PFSK-1 (cell line): ENCODE data around the gene TBCE.

Experiments
- FOXP2 ChIP-seq: optimal IDR thresholded peaks from 2 replicates; pipeline ENCODE3; 2011; ENCODE audit warnings: borderline replicate concordance, control low read depth, inconsistent platforms; ENCODE audit not compliant: insufficient read depth; ENCODE audit errors: extremely low read length, extremely low read depth
- POLR2AphosphoS5 ChIP-seq: IDR thresholded peaks from 2 replicates; pipeline ENCODE4 v1.6.1; 2012; ENCODE audit warnings: low read depth, mild to moderate bottlenecking, control low read depth, low read length, moderate library complexity
- SIN3A ChIP-seq: IDR thresholded peaks from 2 replicates; pipeline ENCODE4 v1.6.1; 2012; ENCODE audit warnings: mild to moderate bottlenecking, low read length, moderate library complexity, borderline replicate concordance; ENCODE audit not compliant: insufficient read depth
- TAF1 ChIP-seq: IDR thresholded peaks from 2 replicates; pipeline ENCODE4 v1.6.1; 2012; ENCODE audit warnings: low read length, control low read depth, borderline replicate concordance; ENCODE audit not compliant: insufficient read depth
- TF ChIP-seq, protein P1 (sequence below), 2 experiments: IDR thresholded peaks; 2 replicates each; pipeline versions ENCODE4 v1.6.1 to v1.8.0; 2011 to 2012; ENCODE audit warnings: low read depth in 2 of 2, low read length in 2 of 2, control low read depth in 1 of 2, inconsistent platforms in 1 of 2, mild to moderate bottlenecking in 1 of 2, moderate library complexity in 1 of 2; ENCODE audit not compliant: insufficient read depth in 1 of 2

TBCE gene

DNA sequence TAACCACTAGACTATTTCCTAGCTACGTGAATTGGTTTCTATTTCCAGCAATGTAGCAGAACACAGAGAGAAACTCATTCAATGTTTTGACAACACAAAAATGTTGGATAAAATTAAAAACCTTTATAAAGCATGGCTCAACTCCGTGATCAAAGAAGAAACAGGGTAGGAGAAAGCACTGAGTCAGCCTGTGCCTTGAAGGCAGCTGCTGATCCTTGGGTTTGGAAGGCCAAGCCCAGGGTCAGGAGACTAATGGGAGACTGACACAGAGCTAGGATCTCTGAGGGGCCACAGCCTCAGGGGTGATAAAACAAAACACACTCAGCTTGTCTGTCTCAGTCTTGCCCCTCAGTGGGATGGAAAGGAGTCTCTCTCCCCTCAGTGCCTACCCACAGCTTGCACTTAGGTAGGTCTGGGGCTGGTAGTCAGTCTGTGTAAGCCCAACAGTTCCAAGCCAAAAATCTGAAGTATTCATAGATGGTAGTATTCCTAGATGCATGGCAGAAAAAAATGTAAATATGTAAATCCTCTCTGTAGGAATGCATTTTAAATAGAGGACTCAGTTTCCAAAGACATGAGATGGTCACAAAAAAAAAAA is 83.8 kb downstream of the TBCE start:
- TF ChIP-seq SIN3A (no peak), POLR2AphosphoS5 (no peak), FOXP2 (no peak), TAF1 (no peak)
- TF ChIP-seq, protein P1, sequence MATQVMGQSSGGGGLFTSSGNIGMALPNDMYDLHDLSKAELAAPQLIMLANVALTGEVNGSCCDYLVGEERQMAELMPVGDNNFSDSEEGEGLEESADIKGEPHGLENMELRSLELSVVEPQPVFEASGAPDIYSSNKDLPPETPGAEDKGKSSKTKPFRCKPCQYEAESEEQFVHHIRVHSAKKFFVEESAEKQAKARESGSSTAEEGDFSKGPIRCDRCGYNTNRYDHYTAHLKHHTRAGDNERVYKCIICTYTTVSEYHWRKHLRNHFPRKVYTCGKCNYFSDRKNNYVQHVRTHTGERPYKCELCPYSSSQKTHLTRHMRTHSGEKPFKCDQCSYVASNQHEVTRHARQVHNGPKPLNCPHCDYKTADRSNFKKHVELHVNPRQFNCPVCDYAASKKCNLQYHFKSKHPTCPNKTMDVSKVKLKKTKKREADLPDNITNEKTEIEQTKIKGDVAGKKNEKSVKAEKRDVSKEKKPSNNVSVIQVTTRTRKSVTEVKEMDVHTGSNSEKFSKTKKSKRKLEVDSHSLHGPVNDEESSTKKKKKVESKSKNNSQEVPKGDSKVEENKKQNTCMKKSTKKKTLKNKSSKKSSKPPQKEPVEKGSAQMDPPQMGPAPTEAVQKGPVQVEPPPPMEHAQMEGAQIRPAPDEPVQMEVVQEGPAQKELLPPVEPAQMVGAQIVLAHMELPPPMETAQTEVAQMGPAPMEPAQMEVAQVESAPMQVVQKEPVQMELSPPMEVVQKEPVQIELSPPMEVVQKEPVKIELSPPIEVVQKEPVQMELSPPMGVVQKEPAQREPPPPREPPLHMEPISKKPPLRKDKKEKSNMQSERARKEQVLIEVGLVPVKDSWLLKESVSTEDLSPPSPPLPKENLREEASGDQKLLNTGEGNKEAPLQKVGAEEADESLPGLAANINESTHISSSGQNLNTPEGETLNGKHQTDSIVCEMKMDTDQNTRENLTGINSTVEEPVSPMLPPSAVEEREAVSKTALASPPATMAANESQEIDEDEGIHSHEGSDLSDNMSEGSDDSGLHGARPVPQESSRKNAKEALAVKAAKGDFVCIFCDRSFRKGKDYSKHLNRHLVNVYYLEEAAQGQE (IDR thresholded peaks at IDR 0.05; ENCODE audit: insufficient read depth in 1 of 2, low read depth in 2 of 2, low read length in 2 of 2): no peak

DNA sequence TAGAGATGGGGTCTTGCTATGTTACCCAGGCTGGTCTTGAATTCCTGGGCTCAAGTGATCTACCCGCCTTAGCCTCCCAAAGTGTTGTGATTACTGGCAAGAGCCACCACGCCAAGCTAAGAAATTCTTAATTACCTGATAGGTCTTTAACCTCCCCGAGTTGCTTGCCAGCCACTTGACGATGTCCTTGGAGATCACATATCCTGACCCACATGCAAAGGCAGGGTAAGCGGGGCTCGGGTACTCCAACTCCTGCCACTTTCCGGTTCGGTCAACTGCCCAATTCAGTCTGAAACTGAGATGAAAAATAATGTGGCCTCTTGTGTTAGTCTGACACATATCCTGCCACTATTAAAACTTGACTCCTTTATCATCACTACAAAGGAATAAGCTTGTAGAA is 86.8 kb downstream of the TBCE start:
- TF ChIP-seq, protein P1 (IDR thresholded peaks at IDR 0.05; ENCODE audit: insufficient read depth in 1 of 2, low read depth in 2 of 2, low read length in 2 of 2): no peak
- TF ChIP-seq TAF1: no peak
- TF ChIP-seq FOXP2: no peak
- TF ChIP-seq POLR2AphosphoS5: no peak
- TF ChIP-seq SIN3A: no peak

DNA sequence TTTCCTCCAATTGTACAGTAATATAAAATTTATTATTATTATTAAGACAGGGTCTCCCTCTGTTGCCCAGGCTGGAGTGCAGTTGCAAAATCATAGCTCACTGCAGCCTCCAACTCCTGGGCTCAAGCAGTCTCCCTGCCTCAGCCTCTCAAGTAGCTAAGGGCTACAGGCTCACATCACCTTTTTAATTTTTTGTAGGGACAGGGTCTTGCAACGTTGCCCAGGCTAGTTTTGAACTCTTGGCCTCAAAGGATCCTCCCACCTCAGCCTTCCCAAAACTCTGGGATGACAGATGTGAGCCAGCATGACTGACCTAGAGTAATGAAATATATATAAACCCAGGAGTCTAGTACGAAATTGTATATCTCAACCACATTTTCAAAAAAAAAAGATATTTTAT is 87.9 kb downstream of the TBCE start:
- TF ChIP-seq FOXP2: no peak
- TF ChIP-seq, protein P1 (IDR thresholded peaks at IDR 0.05; ENCODE audit: insufficient read depth in 1 of 2, low read depth in 2 of 2, low read length in 2 of 2): no peak
- TF ChIP-seq SIN3A: no peak
- TF ChIP-seq POLR2AphosphoS5: no peak
- no peak for TF ChIP-seq TAF1

DNA sequence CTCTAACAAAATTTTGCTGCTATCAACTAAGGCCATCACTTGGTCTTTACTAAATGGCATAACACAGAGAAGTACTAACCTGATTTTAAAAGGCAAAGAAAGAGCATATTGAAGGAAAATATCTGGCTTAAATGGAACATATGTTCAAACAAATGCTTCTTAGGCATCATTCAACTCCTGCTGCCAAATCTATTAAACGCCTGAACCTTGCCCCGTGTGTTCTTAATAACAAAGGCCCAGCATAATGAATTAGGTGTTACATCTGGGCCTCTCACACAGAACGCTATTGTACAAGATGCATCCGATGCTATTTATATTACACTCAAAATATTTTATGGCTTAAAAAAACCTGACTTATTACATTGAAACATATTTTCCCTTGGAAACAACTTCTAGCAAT is 88.6 kb downstream of the TBCE start:
- TF ChIP-seq TAF1: no peak
- no peak for TF ChIP-seq SIN3A
- TF ChIP-seq POLR2AphosphoS5: no peak
- TF ChIP-seq, protein P1 (IDR thresholded peaks at IDR 0.05; ENCODE audit: insufficient read depth in 1 of 2, low read depth in 2 of 2, low read length in 2 of 2): no peak
- no peak for TF ChIP-seq FOXP2

DNA sequence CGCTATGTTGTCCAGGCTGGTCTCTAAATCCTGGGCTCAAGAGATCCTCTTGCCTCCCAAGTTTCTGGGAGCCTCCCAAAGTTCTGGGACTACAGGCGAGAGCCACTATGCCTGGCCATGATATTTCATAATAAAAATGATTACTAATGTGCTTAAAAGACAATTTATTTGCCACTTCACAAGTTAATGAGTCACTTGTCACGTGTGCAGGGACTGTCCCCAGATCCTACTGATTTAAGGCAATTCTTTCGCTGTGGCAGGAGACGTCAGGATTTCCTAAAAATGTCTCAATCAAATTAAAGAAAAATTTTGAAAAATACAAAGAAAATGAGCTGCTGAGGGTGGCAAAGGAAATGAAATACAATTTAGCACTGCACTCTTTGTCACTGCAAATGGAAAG is 93.5 kb downstream of the TBCE start:
- no peak for TF ChIP-seq TAF1
- TF ChIP-seq, protein P1 (IDR thresholded peaks at IDR 0.05; ENCODE audit: insufficient read depth in 1 of 2, low read depth in 2 of 2, low read length in 2 of 2): no peak
- no peak for TF ChIP-seq SIN3A
- TF ChIP-seq POLR2AphosphoS5: no peak
- TF ChIP-seq FOXP2: no peak
